SK-N-SH (cell line): ENCODE data around the gene KCNK17. TPM values are rescaled to one million over a fixed set of nuclear protein-coding genes. Genes with fewer than 3 reads are reported as not detected.

Source experiments
- CTCF ChIA-PET: fragments of 300-600, 350-600 bp; formaldehyde crosslinking; extraction: SDS; loops from one replicate; lab custom pipeline; 2021; lab: Yijun Ruan, JAX
- POLR2A ChIA-PET: fragments of 350-600 bp; sonication (Branson Sonifier 250); formaldehyde crosslinking; extraction: SDS; loops from one replicate; lab custom pipeline; 2020; ENCODE audit warnings: antibody characterized with exemption, inconsistent platforms; lab: Yijun Ruan, JAX
- DNase-seq: peaks from one replicate; pipeline ENCODE4 v3.0.0; 2012
- H2AFZ ChIP-seq: fragments of 200-600 bp; sonication (generic); 2 replicates; pipeline ENCODE4 v1.8.1; 2016; ENCODE audit warnings: antibody characterized with exemption, mild to moderate bottlenecking, low read depth
- H3F3A ChIP-seq: fragments of 200-600 bp; sonication (generic); replicated peaks from 2 replicates; pipeline ENCODE3; 2016; ENCODE audit warnings: antibody characterized with exemption, mild to moderate bottlenecking; ENCODE audit not compliant: insufficient read depth
- H3K27ac ChIP-seq, 2 experiments: fragments of 200-500 bp in 1 of 2; fragments of 200-600 bp in 1 of 2; sonication (Bioruptor generic) in 1 of 2; sonication (generic), shearing (Covaris generic) in 1 of 2; 2 replicates each; pipeline versions ENCODE4 v1.5.1 to v1.6.1; 2014 to 2016; ENCODE audit warnings: low read depth in 2 of 2, inconsistent platforms in 1 of 2, low read length in 1 of 2, mild to moderate bottlenecking in 1 of 2, mixed read lengths in 1 of 2
- H3K27me3 ChIP-seq: fragments of 200-600 bp; sonication (generic), shearing (Covaris generic); 2 replicates; pipeline ENCODE4 v1.6.1; 2016; ENCODE audit warnings: mixed run types; ENCODE audit not compliant: insufficient read depth
- H3K36me3 ChIP-seq, 2 experiments: fragments of 200-500 bp in 1 of 2; fragments of 200-600 bp in 1 of 2; sonication (Bioruptor generic) in 1 of 2; sonication (generic) in 1 of 2; replicated peaks in 1 of 2; 2 replicates each; pipeline versions ENCODE3 to v1.5.1; 2014 to 2016; ENCODE audit warnings: low read length in 1 of 2, mild to moderate bottlenecking in 1 of 2; ENCODE audit not compliant: insufficient read depth in 2 of 2, control insufficient read depth in 1 of 2
- H3K4me1 ChIP-seq, 2 experiments: fragments of 200-500 bp in 1 of 2; fragments of 200-600 bp in 1 of 2; sonication (Bioruptor generic) in 1 of 2; sonication (generic), shearing (Covaris generic) in 1 of 2; 2 replicates each; pipeline versions ENCODE4 v1.5.1 to v1.6.1; 2014 to 2016; ENCODE audit warnings: low read depth in 1 of 2, low read length in 1 of 2, mixed run types in 1 of 2; ENCODE audit not compliant: insufficient read depth in 2 of 2, control insufficient read depth in 1 of 2
- H3K4me2 ChIP-seq: fragments of 200-600 bp; sonication (generic), shearing (Covaris generic); 2 replicates; pipeline ENCODE4 v1.6.1; 2017; ENCODE audit warnings: mixed run types
- H3K4me3 ChIP-seq, 2 experiments: fragments of 200-500 bp in 1 of 2; fragments of 200-600 bp in 1 of 2; sonication (Bioruptor generic) in 1 of 2; sonication (generic), shearing (Covaris generic) in 1 of 2; 2 replicates each; pipeline versions ENCODE4 v1.5.1 to v1.8.1; 2014 to 2016; ENCODE audit warnings: low read depth in 2 of 2, inconsistent platforms in 1 of 2, low read length in 1 of 2, mild to moderate bottlenecking in 1 of 2, mixed read lengths in 1 of 2, moderate library complexity in 1 of 2
- H3K79me2 ChIP-seq: fragments of 200-600 bp; sonication (generic); 2 replicates; pipeline ENCODE4 v1.8.1; 2017; ENCODE audit warnings: mild to moderate bottlenecking; ENCODE audit not compliant: insufficient read depth
- H3K9ac ChIP-seq: fragments of 200-600 bp; sonication (generic); 2 replicates; pipeline ENCODE4 v1.6.1; 2017; ENCODE audit warnings: mixed run types
- H3K9me2 ChIP-seq: fragments of 200-600 bp; sonication (generic); 2 replicates; pipeline ENCODE4 v1.6.1; 2017; ENCODE audit warnings: mixed run types
- H3K9me3 ChIP-seq: fragments of 200-600 bp; sonication (generic); 2 replicates; pipeline ENCODE4 v1.6.1; 2017; ENCODE audit warnings: mixed run types, mild to moderate bottlenecking, moderate library complexity
- H4K20me1 ChIP-seq: fragments of 200-600 bp; sonication (generic); 2 replicates; pipeline ENCODE4 v1.6.1; 2017; ENCODE audit warnings: mild to moderate bottlenecking, mixed run types; ENCODE audit not compliant: insufficient read depth
- ELF1 ChIP-seq: IDR thresholded peaks from 2 replicates; pipeline ENCODE4 v1.4.0; 2012
- EP300 ChIP-seq, 2 experiments: IDR thresholded peaks; 2 replicates each; pipeline versions ENCODE4 v1.4.0 to v1.6.1; 2012; ENCODE audit warnings: borderline replicate concordance in 1 of 2, low read depth in 1 of 2, low read length in 1 of 2
- EZH2phosphoT487 ChIP-seq: fragments of 200-600 bp; sonication (generic); IDR thresholded peaks from 2 replicates; pipeline ENCODE4 v1.6.1; 2017; ENCODE audit warnings: low read depth, mixed run types, mild to moderate bottlenecking, antibody characterized with exemption, moderate library complexity, borderline replicate concordance
- FOXJ3 ChIP-seq: sonication (generic); formaldehyde crosslinking; IDR thresholded peaks from 2 replicates; pipeline ENCODE4 v1.5.1; 2020; ENCODE audit warnings: mild to moderate bottlenecking, missing genetic modification reagents
- FOXM1 ChIP-seq: IDR thresholded peaks from 2 replicates; pipeline ENCODE4 v1.4.0; 2012; ENCODE audit warnings: low read depth, mild to moderate bottlenecking
- IRF3 ChIP-seq: fragments of 150-350 bp; IDR thresholded peaks from 2 replicates; pipeline ENCODE4 v1.6.1; 2016; ENCODE audit warnings: mild to moderate bottlenecking, low read depth, low read length
- MAX ChIP-seq: IDR thresholded peaks from 2 replicates; pipeline ENCODE4 v1.4.0; 2012; ENCODE audit warnings: low read depth
- MEF2A ChIP-seq: IDR thresholded peaks from 2 replicates; pipeline ENCODE4 v1.4.0; 2012; ENCODE audit warnings: low read depth, borderline replicate concordance
- MXI1 ChIP-seq: IDR thresholded peaks from 2 replicates; pipeline ENCODE4 v1.6.1; 2012; ENCODE audit warnings: mild to moderate bottlenecking, low read depth, low read length, improper control_type of control experiment
- PBX3 ChIP-seq: IDR thresholded peaks from 2 replicates; pipeline ENCODE4; 2012
- RAD21 ChIP-seq: IDR thresholded peaks from 2 replicates; pipeline ENCODE4 v1.6.1; 2012; ENCODE audit warnings: mild to moderate bottlenecking, low read length
- RCOR1 ChIP-seq: fragments of 150-350 bp; IDR thresholded peaks from 2 replicates; pipeline ENCODE4 v1.6.1; 2017; ENCODE audit warnings: antibody characterized with exemption, low read length
- SMC3 ChIP-seq: IDR thresholded peaks from 2 replicates; pipeline ENCODE4 v1.6.1; 2012; ENCODE audit warnings: low read depth, low read length, improper control_type of control experiment
- TAF1 ChIP-seq: IDR thresholded peaks from 2 replicates; pipeline ENCODE4 v1.6.1; 2012; ENCODE audit warnings: low read depth, mild to moderate bottlenecking, low read length, moderate library complexity, borderline replicate concordance
- TCF12 ChIP-seq: IDR thresholded peaks from 2 replicates; pipeline ENCODE4 v1.4.0; 2012
- USF1 ChIP-seq: IDR thresholded peaks from 2 replicates; pipeline ENCODE4 v1.4.0; 2012; ENCODE audit warnings: low read depth, borderline replicate concordance
- ZBTB33 ChIP-seq: IDR thresholded peaks from 2 replicates; pipeline ENCODE4 v1.4.0; 2012; ENCODE audit warnings: low read depth, borderline replicate concordance
- WGBS: methylation state at CpG from one replicate; pipeline ENCODE4 v1.1.6; 2017; ENCODE audit warnings: low lambda C conversion rate; 5-methylcytosine and 5-hydroxymethylcytosine counted together
- polyA plus RNA-seq, 3 experiments: library from polyadenylated mRNA; depleted of rRNA; stranded (reverse); fragments of >200 nt; gene quantifications; 2 replicates each; pipeline ENCODE4 v1.2.3, GENCODE V29; 2012

KCNK17 gene
- polyA plus RNA-seq, 1 of the 3 experiments (the other 2 are of a cell fraction): not detected

- no peaks in the 10 kb centered on the region for H3K9me2 ChIP-seq
- no peak overlapping the region for H3K4me3 ChIP-seq
- no peak overlapping the region for H3K4me2 ChIP-seq
- no peaks in the 10 kb centered on the region for H3F3A ChIP-seq
- no peak for DNase-seq
- H3K79me2 ChIP-seq: no peaks in the 10 kb centered on the region
- H3K36me3 ChIP-seq: no peaks in the 10 kb centered on the region
- H3K4me1 ChIP-seq: peaks cover 0 to 26% of the 10 kb centered on the region in 2 experiments; a peak in 1 of 4 replicates
- H4K20me1 ChIP-seq: no peaks in the 10 kb centered on the region
- TF ChIP-seq FOXJ3 (CRISPR knock-in tag) (no peak), TAF1 (no peak), ZBTB33 (no peak), MXI1 (no peak), PBX3 (no peak), MAX (no peak), EP300 (IDR thresholded peaks at IDR 0.05; ENCODE audit: borderline replicate concordance in 1 of 2, low read depth in 1 of 2, low read length in 1 of 2) (no peak), MEF2A (no peak), RCOR1 (no peak), FOXM1 (no peak), RAD21 (no peak), ELF1 (no peak), IRF3 (no peak), SMC3 (no peak), TCF12 (no peak), USF1 (no peak), EZH2phosphoT487 (no peak)
- CTCF ChIA-PET: interaction anchor here (1.2 to 3.3 kb wide), 7 partner anchors 12 to 552 kb away, joined by 3 to 11 read pairs (median 5); no protein-coding TSS in a partner anchor
- H2AFZ ChIP-seq: no peak overlapping the region
- H3K9ac ChIP-seq: no peak overlapping the region
- H3K27me3 ChIP-seq: no peaks in the 10 kb centered on the region
- no peaks in the 10 kb centered on the region for H3K9me3 ChIP-seq
- H3K27ac ChIP-seq: no peak overlapping the region
- WGBS: 27% methylated on average over 3 of the region's 3 CpGs
- POLR2A ChIA-PET: no interaction called here
These were observed 27.1 kb upstream of the KCNK17 start for GRCh38 chr6:39341352-39341751.
